ENCODE measurements around the gene IFI27L1. TPM values are rescaled to one million over a fixed set of nuclear protein-coding genes. Genes with fewer than 3 reads are reported as not detected.

IFI27L1 gene
- total RNA-seq, 1 experiment from 2014 or later, result 26.0 TPM

DNA sequence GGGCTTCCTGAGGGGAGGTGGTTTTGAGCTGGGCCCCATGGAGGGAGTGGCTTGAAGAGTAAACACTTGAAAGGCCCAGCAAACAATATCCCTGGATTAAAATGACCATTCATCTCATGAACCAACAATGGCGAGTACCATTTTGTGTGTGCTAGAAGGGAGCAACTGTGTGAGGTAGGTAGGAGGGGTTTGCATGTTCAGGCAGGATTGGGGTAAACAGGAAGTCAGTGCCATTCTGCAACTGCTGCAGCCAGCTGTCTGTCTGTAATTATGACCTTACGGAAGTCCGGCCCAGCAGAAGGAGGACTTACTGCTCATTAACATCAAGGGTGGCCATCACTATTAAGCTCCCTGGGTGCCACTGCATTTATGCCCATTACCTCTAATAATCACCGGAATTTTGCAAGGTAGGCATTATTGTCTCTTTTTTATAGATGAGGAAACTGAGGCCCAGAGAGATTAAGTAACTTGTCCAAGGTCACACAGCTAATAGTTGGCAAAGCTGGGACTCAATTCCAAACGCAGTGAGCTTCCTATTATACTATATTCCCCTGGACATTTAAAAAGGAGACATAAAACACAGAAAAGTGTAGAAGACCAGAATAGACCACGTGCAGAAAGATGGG, 64.9 kb downstream of the IFI27L1 start:
- no peak for ATAC-seq
- ChIA-PET RAD21 (ENCODE audit: low non-redundant PET in 1 of 2, low total read pairs in 2 of 2, uncharacterized antibody in 2 of 2, unreplicated experiment in 2 of 2) (no interaction called here), CTCF (interaction anchor here (1.0 to 5.9 kb wide), 3 partner anchors 10 to 34 kb away, joined by 3 to 37 read pairs (median 5); no protein-coding TSS in a partner anchor), POLR2A (interaction anchor here (1.1 to 1.3 kb wide), 2 partner anchors 9 to 24 kb away, joined by 3 read pairs; no protein-coding TSS in a partner anchor)
- TF ChIP-seq TCF7L2 (IDR thresholded peaks at IDR 0.05; ENCODE audit: borderline replicate concordance, extremely low read depth, insufficient read depth, insufficient read length) (no peak), POLR2AphosphoS5 (IDR thresholded peaks at IDR 0.05; ENCODE audit: low read depth, low read length) (no peak), CBX3 (IDR thresholded peaks at IDR 0.05; ENCODE audit: low read depth) (no peak)
- Histone ChIP-seq H4K20me1 (ENCODE audit: insufficient read depth) (no peaks in the 10 kb centered on the region), H3K4me2 (ENCODE audit: low read length) (no peak overlapping the region), H2AFZ (ENCODE audit: low read depth, low read length, poor library complexity, severe bottlenecking) (peak overlapping the region; percentile 74), H3K79me2 (ENCODE audit: insufficient read depth, low read length) (no peaks in the 10 kb centered on the region), H3K4me1 (ENCODE audit: control insufficient read depth in 1 of 2, insufficient read depth in 2 of 2, low read length in 2 of 2) (peaks cover 3 to 10% of the 10 kb centered on the region in 2 experiments; a peak in 3 of 4 replicates), H3K4me3 (replicated peaks in 1 of 2; ENCODE audit: low read depth in 1 of 2, low read length in 2 of 2) (no peak overlapping the region), H3K36me3 (ENCODE audit: control insufficient read depth in 1 of 2, insufficient read depth in 2 of 2, low read length in 2 of 2) (no peaks in the 10 kb centered on the region), H3K9ac (ENCODE audit: low read length) (no peak overlapping the region), H3K27ac (ENCODE audit: low read depth, low read length) (no peak overlapping the region), H3K9me2 (ENCODE audit: insufficient read depth) (no peaks in the 10 kb centered on the region), H3K27me3 (ENCODE audit: insufficient read depth, low read length) (no peaks in the 10 kb centered on the region), H3K9me3 (ENCODE audit: control insufficient read depth in 1 of 2, insufficient read depth in 1 of 2, low read depth in 1 of 2, low read length in 2 of 2) (no peaks in the 10 kb centered on the region)
- no peak for DNase-seq (ENCODE audit: low read depth, low spot score)
- BruUV-seq (replicated peaks), result no TSS peak
- intact Hi-C loops (cut with micrococcal nuclease), result no loop called here

Other genes starting within 250 kb of the IFI27L1 start
- gene FAM181A, start 154.0 kb upstream of the IFI27L1 start, total RNA-seq (2021; ENCODE audit: unreplicated experiment), result not detected
- gene ASB2, start 104.7 kb upstream of the IFI27L1 start, total RNA-seq (2021; ENCODE audit: unreplicated experiment), result not detected
- not detected for gene CCDC197, start 84.0 kb upstream of the IFI27L1 start, total RNA-seq (2021; ENCODE audit: unreplicated experiment)
- gene OTUB2, start 55.0 kb upstream of the IFI27L1 start, total RNA-seq (2021; ENCODE audit: unreplicated experiment), result 6.6 TPM
- 169 TPM for gene DDX24, start 108 bp upstream of the IFI27L1 start, total RNA-seq (2021; ENCODE audit: unreplicated experiment)
- gene IFI27, start 29.4 kb downstream of the IFI27L1 start, total RNA-seq (2021; ENCODE audit: unreplicated experiment), result 3.8 TPM
- 42.9 TPM for gene IFI27L2, start 48.3 kb downstream of the IFI27L1 start, total RNA-seq (2021; ENCODE audit: unreplicated experiment)
- 5.5 TPM for gene PPP4R4, start 93.0 kb downstream of the IFI27L1 start, total RNA-seq (2021; ENCODE audit: unreplicated experiment)
- not detected for gene SERPINA10, start 212.0 kb downstream of the IFI27L1 start, total RNA-seq (2021; ENCODE audit: unreplicated experiment)
- gene SERPINA6, start 242.0 kb downstream of the IFI27L1 start, total RNA-seq (2021; ENCODE audit: unreplicated experiment), result not detected

Data from HCT116 (cell line).